ENCODE measurements around the gene CASP10.

The CASP10 gene

DNA sequence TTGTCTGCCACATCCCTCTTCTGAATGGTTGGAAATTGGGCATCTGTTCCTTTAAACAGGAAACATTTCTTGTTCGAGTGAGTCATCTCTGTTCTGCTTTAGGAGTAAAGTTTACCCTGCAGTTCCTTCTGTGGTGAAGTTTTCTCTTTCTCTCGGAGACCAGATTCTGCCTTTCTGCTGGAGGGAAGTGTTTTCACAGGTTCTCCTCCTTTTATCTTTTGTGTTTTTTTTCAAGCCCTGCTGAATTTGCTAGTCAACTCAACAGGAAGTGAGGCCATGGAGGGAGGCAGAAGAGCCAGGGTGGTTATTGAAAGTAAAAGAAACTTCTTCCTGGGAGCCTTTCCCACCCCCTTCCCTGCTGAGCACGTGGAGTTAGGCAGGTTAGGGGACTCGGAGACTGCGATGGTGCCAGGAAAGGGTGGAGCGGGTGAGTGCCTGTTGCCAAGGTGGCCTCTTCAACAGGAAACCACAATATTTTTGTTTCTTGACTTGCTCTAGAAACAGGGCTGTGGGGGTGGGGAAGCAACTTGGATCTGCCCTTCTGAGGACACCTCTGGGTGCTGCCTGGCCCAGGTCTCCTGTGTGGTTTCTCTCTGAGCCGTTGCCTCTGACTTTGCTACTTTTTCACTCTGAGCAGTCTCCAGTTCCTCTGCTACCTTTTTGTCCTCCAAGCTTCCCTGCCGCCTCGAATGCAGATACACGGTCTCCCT is 75.2 kb downstream of the CASP10 start:
- peak; percentile 80 to 85 for DNase-seq (ENCODE audit: low read depth in 1 of 2, low spot score in 1 of 2)

DNA sequence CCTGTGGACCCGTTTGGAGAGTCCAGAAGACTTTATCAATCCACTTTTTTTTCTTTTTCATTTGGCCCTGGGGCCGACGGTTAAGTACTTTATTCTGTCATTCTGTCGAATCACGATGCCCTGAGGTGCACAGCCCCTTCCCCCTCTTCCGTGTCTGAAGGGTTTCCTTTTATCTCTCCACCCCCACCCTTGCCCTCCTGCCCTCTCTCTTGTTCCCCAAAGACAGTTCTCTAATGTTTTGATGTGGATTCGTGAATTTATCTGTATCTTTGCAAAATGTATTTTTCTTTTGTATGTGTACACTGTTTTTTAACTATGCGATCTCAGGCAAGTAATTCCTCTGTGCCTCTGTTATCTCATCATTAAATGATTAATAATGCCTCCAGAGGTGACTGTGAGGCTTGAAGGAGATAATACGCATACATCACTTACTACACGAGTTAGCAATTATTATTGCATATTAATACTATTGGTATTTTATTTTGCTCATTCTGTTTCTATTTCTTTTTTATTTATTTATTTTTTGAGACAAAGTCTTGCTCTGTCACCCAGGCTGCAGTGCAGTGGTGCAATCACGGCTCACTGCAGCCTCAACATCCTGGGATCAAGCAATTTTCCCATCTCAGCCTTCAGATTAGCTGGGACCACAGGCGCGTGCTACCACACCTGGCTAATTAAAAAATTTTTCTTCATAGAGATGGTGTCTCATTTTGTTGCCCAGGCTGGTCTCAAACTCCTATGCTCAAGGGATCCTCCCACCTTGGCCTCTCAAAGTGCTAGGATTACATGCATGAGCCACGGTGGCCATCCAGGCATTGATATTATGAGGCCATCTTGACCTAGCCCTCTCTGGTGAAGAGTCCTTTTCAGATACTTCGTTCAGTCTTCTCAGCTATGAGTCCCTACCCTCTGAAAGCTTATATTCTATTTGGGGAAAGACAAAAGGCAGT is 76.0 kb downstream of the CASP10 start:
- no peak for DNase-seq (ENCODE audit: low read depth in 1 of 2, low spot score in 1 of 2)

DNA sequence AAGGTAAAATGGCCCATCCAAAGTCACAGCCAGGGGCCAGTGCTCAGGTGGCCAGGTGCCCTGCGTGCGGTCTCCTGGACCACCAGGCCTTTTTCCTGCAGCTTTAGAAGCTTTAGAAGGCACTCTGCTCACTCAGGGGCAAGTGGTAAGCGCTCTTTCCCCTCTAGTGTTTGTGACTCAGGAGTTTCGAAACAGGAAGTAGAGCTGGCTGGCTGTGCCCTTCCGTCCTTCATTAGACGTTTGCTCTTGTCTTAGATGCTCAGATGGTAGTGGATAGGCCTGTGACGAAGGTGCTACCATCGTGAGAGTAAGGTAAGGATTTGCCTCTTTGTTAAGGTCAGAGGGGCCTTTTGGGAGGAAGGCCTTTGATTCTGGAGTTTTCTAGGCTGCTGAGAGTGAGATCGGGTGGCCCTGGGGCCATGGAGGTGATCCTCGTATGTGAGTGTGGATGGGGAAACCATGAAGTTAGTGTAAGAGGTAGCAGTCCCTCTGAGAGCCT is 77.4 kb downstream of the CASP10 start, which contains the start of gene CASP8:
TSS of gene CASP8 (plus strand) at position 235 of the 499 bp plus-strand sequence. CDS start 5,951 bp downstream, outside the sequence.
- DNase-seq (ENCODE audit: low read depth in 1 of 2, low spot score in 1 of 2) = peak; percentile 44 to 51

DNA sequence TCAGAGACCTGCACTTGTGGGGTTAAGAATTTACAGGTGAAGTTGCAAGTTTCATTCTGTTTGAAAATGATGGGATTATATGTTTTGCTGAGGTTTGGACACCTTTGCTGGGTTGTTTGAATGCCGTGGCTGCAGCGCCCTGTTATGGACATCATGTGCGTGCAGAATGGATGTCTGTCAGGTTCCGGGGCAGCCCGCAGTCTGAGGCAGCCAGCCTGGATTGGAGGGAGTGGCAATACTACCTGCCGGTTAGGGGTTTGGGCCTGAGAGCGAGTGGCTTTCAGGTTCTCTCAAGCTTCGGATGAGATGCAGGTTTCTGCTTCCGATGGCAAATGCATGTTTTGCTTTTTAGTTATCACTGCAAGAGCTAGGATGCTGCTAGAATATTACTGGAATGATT is 78.5 kb downstream of the CASP10 start:
- peak in 1 of 2 donors; percentile 41 for DNase-seq (ENCODE audit: low read depth in 1 of 2, low spot score in 1 of 2)

DNA sequence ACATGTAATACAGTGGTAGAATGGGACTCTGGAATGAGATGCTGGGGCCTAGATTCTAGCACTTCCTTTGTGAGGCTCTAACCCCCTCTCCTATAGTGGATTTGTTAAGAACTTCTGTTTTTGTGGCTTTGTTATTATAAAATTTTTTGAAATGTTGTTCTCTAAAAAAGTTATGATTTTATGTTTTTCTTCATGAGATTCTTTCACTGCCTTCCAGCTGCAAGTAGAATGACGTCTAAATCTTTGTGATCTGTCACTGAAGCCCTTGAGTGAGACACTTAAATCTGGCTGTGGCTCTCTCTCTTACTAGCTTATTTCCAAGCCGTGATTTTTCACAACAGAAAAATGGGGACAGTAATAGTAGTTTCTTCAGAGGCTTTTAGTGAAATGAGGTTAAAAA is 79.0 kb downstream of the CASP10 start:
- DNase-seq (ENCODE audit: low read depth in 1 of 2, low spot score in 1 of 2) = no peak

DNA sequence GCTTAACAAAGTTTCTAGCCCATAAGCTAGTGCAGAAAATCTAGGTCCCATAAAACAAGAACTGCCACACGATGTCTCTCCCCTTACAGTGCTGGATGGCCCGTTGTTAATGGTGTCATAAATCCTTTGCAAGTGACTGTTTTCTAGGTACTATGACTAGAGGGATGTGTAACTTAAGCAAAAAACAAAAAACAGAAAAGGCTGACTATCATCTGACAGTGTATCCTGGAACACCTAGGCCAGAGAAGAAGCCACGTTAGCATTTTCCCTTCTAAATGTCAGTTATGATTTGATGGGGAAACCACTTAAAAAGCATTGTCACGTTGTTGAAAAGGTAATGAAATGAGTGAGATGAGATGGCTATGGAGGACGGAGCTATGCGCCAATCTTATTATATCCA is 79.8 kb downstream of the CASP10 start:
- DNase-seq (ENCODE audit: low read depth in 1 of 2, low spot score in 1 of 2) = no peak

DNA sequence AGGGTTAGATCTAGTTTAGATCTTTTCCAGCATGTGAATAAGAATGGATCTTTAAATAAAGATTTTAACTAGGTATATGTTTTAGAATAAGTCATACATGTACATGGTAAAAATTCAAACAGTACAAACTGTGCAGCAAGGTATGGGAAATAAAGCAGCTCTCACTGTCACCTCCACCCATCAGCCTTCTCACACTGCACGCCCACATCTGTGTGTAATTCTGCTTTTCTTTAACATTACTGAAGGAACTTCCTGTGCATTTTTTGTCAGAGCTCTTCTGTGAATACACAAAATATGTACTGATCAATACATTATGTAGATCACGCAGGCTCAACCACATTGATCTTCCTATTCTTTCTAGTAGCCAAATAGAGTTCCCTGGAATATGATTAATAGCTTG is 80.8 kb downstream of the CASP10 start:
- no peak for DNase-seq (ENCODE audit: low read depth in 1 of 2, low spot score in 1 of 2)

DNA sequence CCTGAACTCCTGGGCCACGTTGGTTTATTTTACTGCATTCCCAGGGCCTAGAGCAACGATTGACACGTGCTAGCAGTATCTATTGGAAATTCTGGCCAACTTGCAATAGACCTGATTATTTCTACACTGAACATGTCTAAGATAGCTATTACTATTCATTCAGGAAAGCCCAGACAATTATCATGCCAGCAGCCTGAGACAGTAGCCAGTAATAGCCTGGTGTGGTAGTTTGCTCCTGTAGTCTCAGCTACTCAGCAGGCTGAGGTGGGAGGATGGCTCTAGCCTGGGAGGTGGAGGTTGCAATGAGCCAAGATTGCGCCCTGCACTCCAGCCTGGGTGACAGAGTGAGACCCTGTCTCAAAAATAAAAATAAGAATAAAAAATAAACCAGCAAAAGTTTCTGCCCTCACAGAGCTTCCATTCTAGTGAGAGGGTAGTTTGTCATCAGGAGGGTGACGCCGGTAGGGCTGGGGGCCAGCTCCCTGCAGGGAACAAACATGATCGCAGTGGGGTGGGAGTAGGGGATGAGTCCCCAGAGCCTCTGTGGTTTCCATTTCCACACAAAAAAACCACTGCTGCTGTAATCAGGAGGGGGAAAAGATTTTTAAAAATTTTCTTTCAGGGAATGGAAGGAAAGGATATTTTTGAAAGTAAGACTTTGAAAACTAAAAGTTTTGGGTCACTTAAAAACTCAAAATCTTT is 81.7 kb downstream of the CASP10 start:
- DNase-seq (ENCODE audit: low read depth in 1 of 2, low spot score in 1 of 2) = no peak

DNA sequence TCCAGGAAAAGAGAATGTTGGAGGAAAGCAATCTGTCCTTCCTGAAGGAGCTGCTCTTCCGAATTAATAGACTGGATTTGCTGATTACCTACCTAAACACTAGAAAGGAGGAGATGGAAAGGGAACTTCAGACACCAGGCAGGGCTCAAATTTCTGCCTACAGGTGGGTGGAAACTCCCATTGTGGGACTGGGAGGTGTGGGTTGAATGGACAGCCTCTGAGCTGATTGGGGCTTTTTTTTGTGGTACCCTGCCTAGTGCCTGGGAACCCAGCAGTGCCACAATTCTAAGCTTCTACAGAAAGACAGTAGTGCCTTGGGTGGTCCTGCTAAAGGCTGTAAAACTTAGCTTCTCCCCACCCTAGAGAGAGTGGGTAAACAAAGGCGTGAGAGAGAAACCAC is 83.7 kb downstream of the CASP10 start:
- DNase-seq (ENCODE audit: low read depth in 1 of 2, low spot score in 1 of 2) = no peak

DNA sequence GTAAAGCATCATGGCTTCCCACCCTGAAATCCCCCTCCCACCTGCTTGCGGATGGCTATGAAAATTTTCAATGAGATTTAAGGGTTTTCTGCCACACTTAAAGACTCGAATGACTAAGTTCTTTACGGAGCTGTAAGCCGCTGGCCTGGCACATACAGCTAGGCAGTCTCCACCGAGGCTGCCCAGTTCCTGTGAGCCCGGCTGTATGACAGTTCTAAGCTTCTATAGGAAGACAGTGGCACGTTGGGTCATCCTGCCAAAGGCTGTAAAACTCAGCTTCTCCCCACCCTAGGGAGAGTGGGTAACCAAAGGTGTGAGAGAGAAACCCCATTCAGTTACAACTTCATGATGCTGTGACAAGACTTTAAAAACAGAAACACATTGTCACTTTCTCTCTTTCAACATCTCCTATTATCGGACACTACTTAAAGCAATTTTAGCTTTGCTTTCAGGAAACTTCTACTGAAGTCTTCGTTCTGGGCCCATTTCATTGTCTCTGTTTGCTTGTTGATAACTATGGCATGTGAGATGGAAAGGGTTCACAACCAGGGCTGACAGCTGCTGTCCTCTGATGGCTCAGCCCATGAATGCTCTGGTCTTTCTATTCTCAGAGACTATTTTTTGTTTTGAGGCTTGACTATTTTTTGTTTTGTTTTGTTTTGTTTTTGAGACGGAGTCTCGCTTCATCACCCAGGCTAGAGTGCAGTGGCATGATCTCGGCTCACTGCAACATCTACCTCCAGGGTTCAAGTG is 84.5 kb downstream of the CASP10 start:
- DNase-seq (ENCODE audit: low read depth in 1 of 2, low spot score in 1 of 2) = no peak

DNA sequence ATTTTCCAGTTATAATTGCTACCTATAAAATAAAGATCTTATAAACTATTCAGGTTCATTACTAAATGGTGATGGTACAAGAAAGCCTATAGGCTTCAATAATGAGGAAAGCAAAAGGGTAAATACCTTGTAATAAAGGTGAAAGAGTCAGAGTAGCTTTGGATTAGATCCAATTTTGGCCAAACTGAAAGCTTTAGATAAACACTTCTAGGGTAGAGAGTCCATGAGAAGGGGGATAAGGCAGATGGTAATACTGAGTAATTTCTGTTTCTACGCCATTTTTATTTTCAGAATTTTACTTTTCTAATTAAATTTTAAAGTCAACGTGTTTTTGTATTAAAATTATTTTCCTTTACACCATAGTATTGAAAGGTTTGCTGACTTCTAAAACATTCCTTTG is 86.8 kb downstream of the CASP10 start:
- DNase-seq (ENCODE audit: low read depth in 1 of 2, low spot score in 1 of 2) = no peak

DNA sequence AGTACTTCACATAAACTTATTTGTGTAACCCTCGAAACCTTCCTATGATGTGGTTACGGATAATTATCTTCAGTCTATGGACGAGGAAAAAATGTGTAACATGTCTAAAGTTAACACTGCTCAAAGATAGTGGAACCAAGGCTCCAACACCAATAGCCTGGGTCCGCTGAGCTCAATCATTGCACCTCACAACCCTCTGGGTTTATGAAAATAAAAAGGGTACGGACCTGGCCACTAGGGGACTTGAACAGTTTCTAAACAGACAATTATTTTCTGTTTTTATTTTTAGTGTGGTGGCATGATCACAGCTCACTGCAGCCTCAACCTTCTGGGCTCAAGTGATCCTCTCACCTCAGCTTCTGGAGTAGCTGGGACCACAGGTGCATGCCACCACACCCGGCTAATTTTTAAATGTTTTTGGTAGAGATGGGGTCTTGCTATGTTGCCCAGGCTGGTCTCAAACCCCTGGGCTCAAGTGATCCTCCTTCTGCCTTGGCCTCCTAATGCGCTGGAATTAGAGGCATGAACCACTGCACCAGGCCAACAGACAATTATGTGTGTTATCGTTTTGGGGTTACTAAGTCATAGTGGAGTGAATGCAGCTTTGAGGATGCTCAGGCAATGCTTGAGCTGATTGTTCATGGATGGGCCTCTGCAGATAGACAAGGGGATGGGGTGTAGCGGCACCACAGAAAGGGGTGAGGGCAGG is 87.5 kb downstream of the CASP10 start:
- DNase-seq (ENCODE audit: low read depth in 1 of 2, low spot score in 1 of 2) = no peak

DNA sequence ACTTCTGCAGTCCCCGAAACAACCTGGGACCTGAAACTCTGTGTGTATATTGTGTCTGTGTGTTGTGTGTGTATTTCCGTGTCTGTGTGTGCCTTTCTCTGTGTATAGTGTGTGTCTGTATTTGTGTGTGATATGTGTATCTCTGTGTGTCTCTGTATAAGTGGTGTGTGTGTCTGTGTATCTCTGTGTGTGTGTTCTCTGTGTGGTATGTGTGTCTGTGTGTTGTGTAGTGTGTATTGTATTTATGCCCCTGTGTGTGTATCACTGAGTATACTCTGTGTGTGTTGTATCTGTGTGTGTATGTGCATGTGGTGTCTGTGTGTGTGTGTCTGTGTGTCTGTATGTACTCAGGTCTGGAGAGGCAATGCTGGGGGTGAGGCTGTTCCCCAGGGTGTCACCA is 89.0 kb downstream of the CASP10 start:
- DNase-seq (ENCODE audit: low read depth in 1 of 2, low spot score in 1 of 2) = no peak

DNA sequence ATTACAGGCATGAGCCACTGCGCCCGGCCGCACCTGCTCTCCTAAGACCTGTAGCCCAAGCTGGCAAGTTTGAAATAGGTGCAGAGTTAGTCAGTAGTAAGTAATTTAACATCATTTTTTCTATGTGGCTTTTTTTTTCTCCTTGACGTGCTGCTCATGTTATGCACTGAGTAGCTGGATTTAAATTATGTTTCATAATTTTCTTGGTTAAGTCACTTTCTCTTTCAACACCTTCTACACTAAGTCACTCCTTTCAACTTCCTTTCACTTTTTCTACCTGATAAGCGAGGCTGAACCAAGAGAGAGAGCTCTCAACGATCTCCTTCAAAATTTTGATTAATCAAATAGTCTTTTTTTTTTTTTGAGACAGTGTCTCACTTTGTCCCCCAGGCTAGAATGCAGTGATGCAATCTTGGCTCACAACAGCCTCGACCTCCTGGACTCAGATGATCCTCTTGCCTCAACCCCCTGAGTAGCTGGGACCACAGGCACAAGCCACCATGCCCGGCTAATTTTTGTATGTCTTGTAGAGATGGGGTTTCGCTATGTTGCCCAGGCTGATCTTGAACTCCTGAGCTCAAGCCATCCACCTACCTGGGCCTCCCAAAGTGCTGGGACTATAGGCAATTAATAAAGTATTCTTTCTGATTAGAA is 90.5 kb downstream of the CASP10 start:
- DNase-seq (ENCODE audit: low read depth in 1 of 2, low spot score in 1 of 2) = no peak

DNA sequence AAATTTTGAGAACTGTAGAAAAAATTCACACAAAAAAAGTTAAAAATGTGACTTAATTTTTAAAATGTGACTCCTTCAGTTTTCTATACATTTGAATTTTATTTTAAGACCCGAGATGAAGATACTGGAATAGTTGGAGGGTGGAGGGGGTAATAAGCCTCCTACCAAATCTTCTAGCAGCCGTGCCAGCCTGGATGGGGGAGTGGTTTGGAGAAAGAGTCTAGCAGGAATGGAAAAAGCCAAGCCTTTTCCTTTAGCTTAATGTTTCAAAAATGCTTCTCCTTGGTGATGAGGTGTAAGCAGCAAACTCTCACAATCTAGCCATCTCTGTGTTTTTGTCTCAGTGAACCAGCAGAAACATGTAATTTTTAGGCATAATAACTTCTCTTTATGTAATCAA is 92.1 kb downstream of the CASP10 start:
- DNase-seq (ENCODE audit: low read depth in 1 of 2, low spot score in 1 of 2) = no peak

DNA sequence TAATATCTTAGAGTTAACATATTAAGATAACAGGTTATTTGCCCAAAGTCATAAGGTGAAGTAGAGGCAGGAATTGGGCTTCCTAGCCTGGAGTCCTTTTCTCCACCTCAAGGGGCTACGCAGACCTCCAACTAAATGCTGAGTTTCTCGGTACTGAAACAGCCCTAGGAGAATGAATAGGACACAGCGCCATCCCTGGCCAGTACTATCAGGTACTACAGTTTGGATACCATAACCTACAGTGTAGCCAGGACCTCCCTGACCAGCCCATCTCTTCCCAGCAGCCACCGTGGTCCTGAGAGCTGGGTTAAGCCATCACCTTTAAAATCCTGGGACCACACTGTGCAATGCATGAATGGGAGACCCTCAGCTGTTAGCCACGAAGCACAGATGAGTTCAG is 93.0 kb downstream of the CASP10 start:
- DNase-seq (ENCODE audit: low read depth in 1 of 2, low spot score in 1 of 2) = no peak

DNA sequence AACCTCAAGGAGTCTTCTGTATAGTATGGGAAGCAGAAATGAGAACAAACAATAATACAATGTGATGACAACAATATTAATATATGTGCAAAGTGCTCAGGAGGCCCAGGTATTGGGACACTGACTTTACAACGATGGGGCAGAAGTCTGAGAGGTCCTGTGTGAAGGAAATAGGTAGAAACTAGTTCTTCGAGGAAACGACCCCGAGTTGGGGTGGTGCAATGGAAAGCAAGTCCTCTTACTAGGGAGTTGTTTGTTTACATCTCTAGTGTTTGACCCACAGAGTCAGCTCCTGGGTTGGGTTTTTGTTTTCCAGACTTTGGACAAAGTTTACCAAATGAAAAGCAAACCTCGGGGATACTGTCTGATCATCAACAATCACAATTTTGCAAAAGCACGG is 93.6 kb downstream of the CASP10 start:
- no peak for DNase-seq (ENCODE audit: low read depth in 1 of 2, low spot score in 1 of 2)
